ENCODE measurements around the gene LRRIQ1. TPM values are rescaled to one million over a fixed set of nuclear protein-coding genes. Genes with fewer than 3 reads are reported as not detected.

Gene LRRIQ1
- total RNA-seq, 4 donors from 2014 or later: 0.44 TPM; not detected in 3

GRCh38 chr12:85253853-85254252 is 217.7 kb downstream of the LRRIQ1 start:
- TF ChIP-seq CTCF (IDR thresholded peaks at IDR 0.05; ENCODE audit: low read depth): no peak

- TF ChIP-seq CTCF (IDR thresholded peaks at IDR 0.05; ENCODE audit: low read depth): no peak
Measured at GRCh38 chr12:85257671-85258070, 221.5 kb downstream of the LRRIQ1 start.

- no peak for TF ChIP-seq CTCF (IDR thresholded peaks at IDR 0.05; ENCODE audit: low read depth)
Measured at GRCh38 chr12:85260447-85260846, 224.3 kb downstream of the LRRIQ1 start.

- TF ChIP-seq CTCF (IDR thresholded peaks at IDR 0.05; ENCODE audit: low read depth): no peak
Measured at GRCh38 chr12:85260896-85261295, 224.7 kb downstream of the LRRIQ1 start.

GRCh38 chr12:85266356-85266755 is 230.2 kb downstream of the LRRIQ1 start:
- TF ChIP-seq CTCF (IDR thresholded peaks at IDR 0.05; ENCODE audit: low read depth): no peak

GRCh38 chr12:85273381-85274314 is 237.5 kb downstream of the LRRIQ1 start:
- no peak for TF ChIP-seq CTCF (IDR thresholded peaks at IDR 0.05; ENCODE audit: low read depth)

- no peak for TF ChIP-seq CTCF (IDR thresholded peaks at IDR 0.05; ENCODE audit: low read depth)
Measured at GRCh38 chr12:85274315-85274651, 238.1 kb downstream of the LRRIQ1 start.
